HG02588 (cell line): Measurements from ENCODE around the gene SNU13.
"Not testable (repeated sequence)": the region's sequence is repeated elsewhere in the genome, so short reads cannot be mapped to it uniquely, and the experiment has no call there.

Source experiments
- ATAC-seq: cut with Tn5 transposase; IDR thresholded peaks from one replicate; pipeline ENCODE4 v1.9.1; 2021; ENCODE audit warnings: mild to moderate bottlenecking, moderate library complexity; ENCODE audit not compliant: unreplicated experiment

Gene SNU13

DNA sequence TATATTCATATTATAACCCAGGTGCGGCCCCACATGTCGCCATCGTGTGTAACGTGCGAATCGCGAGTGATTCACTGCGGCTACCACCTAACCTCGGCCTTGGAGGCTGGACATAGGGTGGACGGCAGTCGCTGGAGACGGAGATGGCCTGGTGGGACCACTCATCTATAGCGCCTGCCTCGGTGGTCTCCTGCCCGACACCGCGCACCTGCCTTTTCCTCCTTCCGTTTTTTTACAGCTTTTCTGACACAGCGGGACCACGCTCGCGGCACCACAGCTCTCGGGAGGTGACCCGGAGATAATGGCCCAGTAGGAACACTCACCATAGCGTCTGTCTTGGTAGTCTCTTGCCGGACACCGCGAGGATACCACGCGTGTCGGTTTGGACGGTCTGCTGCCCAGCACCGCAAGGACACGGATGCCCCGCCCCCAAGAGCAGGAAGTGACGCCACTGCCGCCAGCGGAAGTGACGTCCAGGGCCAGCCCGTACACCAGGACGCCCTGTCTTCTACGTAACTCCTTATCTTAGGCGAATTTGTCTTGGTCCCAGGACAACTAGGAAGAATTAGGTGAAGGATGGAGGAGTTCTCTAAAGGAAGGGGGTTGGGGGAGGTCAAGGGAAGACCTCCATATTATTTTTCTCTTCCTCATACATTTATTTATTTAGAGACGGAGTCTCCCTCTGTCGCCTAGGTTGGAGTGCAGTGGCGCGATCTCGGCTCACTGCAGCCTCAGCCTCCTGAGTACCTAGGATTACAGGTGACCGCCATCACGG is 6.4 kb downstream of the SNU13 start:
- peak; percentile 73 for ATAC-seq

GRCh38 chr22:41681616-41682015 is 7.1 kb downstream of the SNU13 start:
- ATAC-seq: no peak

GRCh38 chr22:41676134-41676533 is 12.5 kb downstream of the SNU13 start:
- no peak for ATAC-seq

- ATAC-seq: no peak
Measured at GRCh38 chr22:41674846-41675340, 13.8 kb downstream of the SNU13 start.

DNA sequence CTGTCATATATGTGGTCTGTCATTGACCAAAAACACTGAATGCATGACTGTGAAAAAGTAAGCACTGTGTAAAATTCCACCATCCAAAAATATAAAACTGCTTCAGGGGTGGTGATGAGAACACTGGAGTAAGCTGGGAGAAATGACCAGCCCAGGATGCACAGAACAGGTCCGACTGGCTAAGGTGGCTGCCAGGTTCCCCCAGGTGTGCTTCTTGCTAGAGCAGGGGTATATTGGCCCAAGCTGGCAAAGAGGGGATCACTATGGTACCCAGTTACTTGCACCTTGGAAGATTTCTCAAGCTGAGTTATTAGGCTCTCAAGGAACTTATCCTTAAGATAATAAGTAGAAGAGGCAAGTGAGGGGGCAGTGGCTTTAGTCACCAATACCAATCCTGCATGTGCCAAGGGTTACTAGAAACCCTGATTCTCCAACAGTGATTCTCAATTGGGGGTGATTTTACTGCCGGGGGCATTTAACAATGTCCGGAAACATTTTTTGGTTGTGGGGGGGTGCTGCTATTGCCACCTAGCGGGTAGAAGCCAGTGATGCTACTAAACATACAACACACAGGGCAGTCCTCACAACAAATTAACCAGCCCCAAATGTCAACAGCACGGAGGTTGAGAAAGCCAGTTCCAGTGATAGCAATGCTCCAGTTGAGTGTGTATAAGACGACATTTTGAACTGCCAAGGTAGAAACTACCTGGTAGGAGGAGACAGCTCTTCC is 15.7 kb downstream of the SNU13 start:
- ATAC-seq: no peak

DNA sequence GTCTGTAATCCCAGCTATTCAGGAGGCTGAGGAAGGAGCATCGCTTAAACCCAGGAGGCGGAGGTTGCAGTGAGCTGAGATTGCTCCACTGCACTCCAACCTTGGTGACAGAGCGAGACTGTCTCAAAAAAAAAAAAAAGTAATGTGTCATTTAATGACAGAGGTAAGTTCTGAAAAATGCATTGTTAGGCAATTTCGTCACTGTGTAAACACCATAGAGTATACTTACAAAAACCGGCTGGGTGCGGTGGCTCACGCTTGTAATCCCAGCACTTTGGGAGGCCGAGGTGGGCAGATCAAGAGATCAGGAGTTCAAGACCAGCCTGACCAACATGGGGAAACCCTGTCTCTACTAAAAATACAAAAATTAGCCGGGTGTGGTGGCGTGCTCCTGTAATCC is 16.6 kb downstream of the SNU13 start:
- ATAC-seq: not testable (repeated sequence)

GRCh38 chr22:41668971-41669911 is 19.4 kb downstream of the SNU13 start:
- ATAC-seq: no peak

- no peak for ATAC-seq
Measured at GRCh38 chr22:41664951-41665350, 23.7 kb downstream of the SNU13 start.

DNA sequence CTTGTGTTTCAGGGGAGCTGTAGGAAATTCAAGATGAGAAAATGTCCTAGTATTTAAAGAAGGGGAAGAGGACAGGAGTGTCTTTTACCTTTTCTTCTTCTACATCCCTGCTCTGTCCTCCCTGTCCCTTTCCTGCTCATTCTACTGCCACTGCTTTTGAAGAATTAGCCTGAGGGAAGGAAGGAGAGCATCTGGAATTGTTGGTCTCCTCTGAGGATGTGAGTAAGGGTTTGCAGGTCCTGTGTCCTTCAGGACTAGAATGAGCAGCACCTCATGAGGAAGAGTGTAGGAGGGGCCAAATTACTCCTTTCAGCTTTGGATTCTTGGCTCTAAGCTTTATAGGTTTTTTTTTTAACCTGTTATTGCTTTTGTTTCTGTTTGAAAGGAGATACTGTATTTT is 24.2 kb downstream of the SNU13 start:
- ATAC-seq: no peak

- ATAC-seq: not testable (repeated sequence)
Measured at GRCh38 chr22:41663594-41663993, 25.1 kb downstream of the SNU13 start.

- no peak for ATAC-seq
Measured at GRCh38 chr22:41661713-41662112, 27.0 kb downstream of the SNU13 start.

- no peak for ATAC-seq
Measured at GRCh38 chr22:41661088-41661487, 27.6 kb downstream of the SNU13 start.

GRCh38 chr22:41660416-41660815 is 28.3 kb downstream of the SNU13 start:
- no peak for ATAC-seq

GRCh38 chr22:41659941-41660340 is 28.7 kb downstream of the SNU13 start:
- no peak for ATAC-seq

DNA sequence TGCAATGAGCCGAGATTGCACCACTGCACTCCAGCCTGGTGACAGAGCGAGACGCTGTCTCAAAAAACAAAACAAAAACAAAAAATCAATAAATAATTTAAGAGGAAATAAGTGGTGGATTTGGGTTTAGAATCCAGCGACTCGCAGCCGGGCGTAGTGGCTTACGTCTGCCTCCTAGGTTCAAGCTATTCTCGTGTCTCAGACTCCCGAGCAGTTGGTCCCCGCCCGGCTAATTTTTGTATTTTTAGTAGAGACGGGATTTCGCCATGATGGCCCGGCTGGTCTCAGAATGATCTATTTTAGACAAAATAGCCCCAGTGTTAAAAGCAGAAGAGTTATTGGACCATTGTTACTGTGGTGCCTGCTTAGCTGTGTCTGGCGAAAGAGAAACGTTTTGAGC is 29.8 kb downstream of the SNU13 start:
- no peak for ATAC-seq

GRCh38 chr22:41657709-41658108 is 31.0 kb downstream of the SNU13 start:
- ATAC-seq: no peak

GRCh38 chr22:41656556-41656955 is 32.1 kb downstream of the SNU13 start:
- no peak for ATAC-seq

GRCh38 chr22:41654322-41654721 is 34.3 kb downstream of the SNU13 start:
- ATAC-seq: no peak

GRCh38 chr22:41650821-41651220 is 37.8 kb downstream of the SNU13 start:
- ATAC-seq: no peak

GRCh38 chr22:41650229-41650628 is 38.4 kb downstream of the SNU13 start:
- ATAC-seq: no peak

- ATAC-seq: no peak
Measured at GRCh38 chr22:41648432-41648831, 40.2 kb downstream of the SNU13 start.
